ENCODE data around the gene TPX2. TPM values are rescaled to one million over a fixed set of nuclear protein-coding genes. Genes with fewer than 3 reads are reported as not detected.

The TPX2 gene
- polyA plus RNA-seq, 1 of the 3 experiments (the other 2 are of a cell fraction), result 17.1 TPM

- Histone ChIP-seq H3K27ac (ENCODE audit: low read depth in 2 of 2, low read length in 1 of 2) (peak overlapping the region in 1 of 2 experiments; percentile 99; a peak in 3 of 4 replicates), H3K4me2 (peak overlapping the region; percentile 97), H4K20me1 (ENCODE audit: insufficient read depth) (no peaks in the 10 kb centered on the region), H3K36me3 (replicated peaks in 1 of 2; ENCODE audit: control insufficient read depth in 1 of 2, insufficient read depth in 2 of 2, low read length in 1 of 2) (peaks cover 50 to 64% of the 10 kb centered on the region in 2 experiments), H3K79me2 (ENCODE audit: insufficient read depth) (peaks cover 88% of the 10 kb centered on the region), H3K9ac (no peak overlapping the region; the same call in 1 of the 2 replicates), H3K9me2 (no peaks in the 10 kb centered on the region), H3K9me3 (no peaks in the 10 kb centered on the region), H3K4me3 (ENCODE audit: low read depth in 2 of 2, low read length in 1 of 2) (no peak overlapping the region), H2AFZ (ENCODE audit: low read depth) (no peak overlapping the region), H3K27me3 (ENCODE audit: insufficient read depth) (no peaks in the 10 kb centered on the region), H3K4me1 (ENCODE audit: control insufficient read depth in 1 of 2, insufficient read depth in 2 of 2, low read depth in 1 of 2, low read length in 1 of 2) (peaks cover 55 to 65% of the 10 kb centered on the region in 2 experiments), H3F3A (replicated peaks; ENCODE audit: insufficient read depth) (peaks cover 38% of the 10 kb centered on the region)
- no peak for DNase-seq
- WGBS (ENCODE audit: low lambda C conversion rate), result 75% methylated on average over 3 of the region's 3 CpGs
- POLR2A ChIA-PET, result no interaction called here
- TF ChIP-seq JUND (IDR thresholded peaks at IDR 0.05), result no peak
- TF ChIP-seq MEF2A (IDR thresholded peaks at IDR 0.05; ENCODE audit: borderline replicate concordance, low read depth), result no peak
- no peak for TF ChIP-seq YY1 (IDR thresholded peaks at IDR 0.05; ENCODE audit: low read depth)
- TF ChIP-seq FOXM1 (IDR thresholded peaks at IDR 0.05; ENCODE audit: low read depth), result no peak
- TF ChIP-seq POLR2AphosphoS5 (IDR thresholded peaks at IDR 0.05; ENCODE audit: low read depth, low read length), result no peak
- CTCF ChIA-PET, result interaction anchor here (11.2 kb wide), 1 partner anchor 58 kb away, joined by 288 read pairs; no protein-coding TSS in a partner anchor
Measured at GRCh38 chr20:31715766-31716165, 23.3 kb upstream of the TPX2 start.

- WGBS (ENCODE audit: low lambda C conversion rate), result 75% methylated on average over 1 of the region's 1 CpG
- peaks cover 88% of the 10 kb centered on the region for H3K79me2 ChIP-seq (ENCODE audit: insufficient read depth)
- peak overlapping the region; percentile 34 to 99 for H3K27ac ChIP-seq (ENCODE audit: low read depth in 2 of 2, low read length in 1 of 2)
- DNase-seq, result no peak
- ChIA-PET POLR2A (interaction anchor here (1.1 kb wide), 1 partner anchor 153 kb away, joined by 3 read pairs; no protein-coding TSS in a partner anchor), CTCF (interaction anchor here (1.2 to 11.2 kb wide), 3 partner anchors 59 to 156 kb away, joined by 3 to 288 read pairs (median 4); no protein-coding TSS in a partner anchor)
- H3K4me2 ChIP-seq, result peak overlapping the region; percentile 97
- peaks cover 37% of the 10 kb centered on the region for H3F3A ChIP-seq (replicated peaks; ENCODE audit: insufficient read depth)
- H3K4me1 ChIP-seq (ENCODE audit: control insufficient read depth in 1 of 2, insufficient read depth in 2 of 2, low read depth in 1 of 2, low read length in 1 of 2), result peaks cover 58 to 60% of the 10 kb centered on the region in 2 experiments
- no peak overlapping the region for H3K4me3 ChIP-seq (ENCODE audit: low read depth in 2 of 2, low read length in 1 of 2)
- no peak overlapping the region for H2AFZ ChIP-seq (ENCODE audit: low read depth)
- no peak overlapping the region; the same call in 1 of the 2 replicates for H3K9ac ChIP-seq
- H3K9me2 ChIP-seq, result no peaks in the 10 kb centered on the region
- TF ChIP-seq POLR2AphosphoS5 (IDR thresholded peaks at IDR 0.05; ENCODE audit: low read depth, low read length) (no peak), YY1 (IDR thresholded peaks at IDR 0.05; ENCODE audit: low read depth) (no peak), FOXM1 (IDR thresholded peaks at IDR 0.05; ENCODE audit: low read depth) (no peak), MEF2A (IDR thresholded peaks at IDR 0.05; ENCODE audit: borderline replicate concordance, low read depth) (no peak), JUND (IDR thresholded peaks at IDR 0.05) (no peak), MXI1 (IDR thresholded peaks at IDR 0.05; ENCODE audit: low read depth, low read length) (no peak), MAX (IDR thresholded peaks at IDR 0.05; ENCODE audit: low read depth) (no peak), USF2 (IDR thresholded peaks at IDR 0.05; ENCODE audit: borderline replicate concordance, low read depth, low read length) (no peak), PBX3 (IDR thresholded peaks at IDR 0.05) (no peak), TCF12 (IDR thresholded peaks at IDR 0.05) (no peak), ZBTB33 (IDR thresholded peaks at IDR 0.05; ENCODE audit: borderline replicate concordance, low read depth) (no peak), TEAD4 (IDR thresholded peaks at IDR 0.05; ENCODE audit: borderline replicate concordance, insufficient read depth) (no peak), REST (IDR thresholded peaks at IDR 0.05; ENCODE audit: low read depth, low read length) (no peak), FOXJ3 (CRISPR knock-in tag; IDR thresholded peaks at IDR 0.05) (no peak)
- H3K27me3 ChIP-seq (ENCODE audit: insufficient read depth), result no peaks in the 10 kb centered on the region
- H4K20me1 ChIP-seq (ENCODE audit: insufficient read depth), result no peaks in the 10 kb centered on the region
- peaks cover 51 to 63% of the 10 kb centered on the region in 2 experiments for H3K36me3 ChIP-seq (replicated peaks in 1 of 2; ENCODE audit: control insufficient read depth in 1 of 2, insufficient read depth in 2 of 2, low read length in 1 of 2)
- no peaks in the 10 kb centered on the region for H3K9me3 ChIP-seq
Measured at GRCh38 chr20:31716351-31716750, 22.7 kb upstream of the TPX2 start.
